HG03159 (cell line): ENCODE measurements around the gene PNPO.

Experiments
- ATAC-seq: cut with Tn5 transposase; IDR thresholded peaks from one replicate; pipeline ENCODE4 v1.9.1; 2021; ENCODE audit warnings: mild to moderate bottlenecking, moderate library complexity; ENCODE audit not compliant: unreplicated experiment

PNPO gene

DNA sequence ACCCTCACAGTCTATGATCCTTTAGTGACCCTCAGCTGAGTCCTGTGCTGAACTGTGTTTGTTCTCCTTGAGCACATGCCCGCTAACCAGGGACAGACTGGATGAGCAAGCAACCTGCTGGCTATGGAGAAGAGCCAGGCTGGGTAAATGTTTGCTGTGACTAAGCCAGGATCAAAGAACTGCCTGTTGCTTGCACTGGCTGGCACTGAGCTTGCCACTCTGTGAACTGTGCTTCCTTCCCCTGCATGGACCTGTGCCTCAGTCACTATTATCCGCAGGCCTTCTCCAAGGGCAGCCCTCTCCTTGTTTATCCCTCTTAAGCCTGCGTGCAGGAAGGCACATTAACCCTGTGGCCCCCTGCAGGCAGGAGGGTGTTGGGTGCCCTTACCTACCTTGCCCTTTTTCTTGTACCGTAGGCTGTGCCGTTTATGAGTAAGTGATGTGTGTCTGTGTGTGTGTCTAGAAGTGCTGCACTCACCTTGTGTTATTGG, 7.4 kb downstream of the PNPO start:
- ATAC-seq = no peak

DNA sequence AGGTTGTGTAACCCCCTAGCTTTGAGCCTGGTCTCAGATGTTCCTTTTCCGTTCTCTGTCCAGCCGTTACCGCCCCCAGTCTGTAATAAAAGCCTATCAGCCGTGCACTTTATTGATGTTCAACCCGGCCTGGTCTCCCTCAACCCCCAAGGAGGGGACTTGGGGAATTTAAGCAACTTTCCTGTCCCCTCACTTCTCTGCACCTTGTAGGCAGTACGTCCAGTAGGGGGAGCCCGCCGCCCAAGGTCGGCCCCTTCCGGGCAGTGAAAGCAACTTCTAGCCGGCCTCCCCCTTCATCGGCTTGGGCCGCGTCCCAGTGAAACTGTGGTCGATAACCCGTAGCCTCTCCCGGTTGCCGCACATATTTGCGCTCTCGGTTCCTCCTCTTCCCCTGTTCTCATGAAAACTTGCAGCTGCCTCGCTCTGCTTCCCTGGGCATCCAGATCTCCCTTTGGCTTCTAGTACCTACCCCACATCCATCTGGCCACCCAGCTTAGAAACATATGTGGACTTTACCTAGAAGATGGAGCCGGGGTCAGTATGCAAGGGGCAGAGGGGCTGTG, 7.9 kb downstream of the PNPO start:
- peak; percentile 51 for ATAC-seq

DNA sequence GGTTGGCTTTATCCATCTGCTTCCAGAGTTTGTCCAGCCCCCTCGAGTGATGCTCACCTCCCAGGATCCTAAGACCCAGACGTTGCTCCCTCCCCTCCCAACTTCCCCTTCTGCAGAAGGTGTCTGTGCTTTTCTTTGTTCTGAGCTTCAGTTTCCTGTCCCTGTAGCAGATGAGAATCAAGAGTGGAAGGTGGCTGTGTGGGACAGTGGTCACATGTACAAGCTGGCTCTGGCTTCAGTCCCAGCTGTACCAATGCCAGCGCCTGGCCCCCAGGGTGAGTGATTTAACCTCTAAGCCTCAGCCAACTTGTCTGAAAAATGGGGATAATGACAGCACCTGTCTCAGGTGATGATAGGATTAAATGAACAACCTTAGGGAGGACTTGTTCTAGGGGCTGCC, 8.6 kb downstream of the PNPO start:
- ATAC-seq = no peak

DNA sequence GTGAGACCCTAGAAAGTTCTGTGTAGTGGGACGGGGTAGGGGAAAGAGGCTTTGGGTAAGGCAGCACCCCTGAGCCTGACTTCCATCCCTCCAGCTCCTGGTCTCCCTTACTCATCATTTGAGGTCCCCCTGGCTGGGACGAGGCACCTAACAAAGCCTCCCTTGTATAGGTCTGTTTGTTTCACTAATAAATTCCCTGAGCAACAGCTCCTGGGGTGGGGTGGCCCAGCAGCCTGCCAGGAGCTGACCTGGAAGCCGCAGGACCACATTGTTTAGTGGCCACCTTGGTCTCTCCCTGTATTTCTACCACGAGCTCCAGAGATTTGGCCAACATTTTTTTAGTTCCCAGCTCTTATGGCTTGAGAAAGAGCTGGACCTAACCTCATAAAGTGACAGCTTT, 9.1 kb downstream of the PNPO start:
- no peak for ATAC-seq

DNA sequence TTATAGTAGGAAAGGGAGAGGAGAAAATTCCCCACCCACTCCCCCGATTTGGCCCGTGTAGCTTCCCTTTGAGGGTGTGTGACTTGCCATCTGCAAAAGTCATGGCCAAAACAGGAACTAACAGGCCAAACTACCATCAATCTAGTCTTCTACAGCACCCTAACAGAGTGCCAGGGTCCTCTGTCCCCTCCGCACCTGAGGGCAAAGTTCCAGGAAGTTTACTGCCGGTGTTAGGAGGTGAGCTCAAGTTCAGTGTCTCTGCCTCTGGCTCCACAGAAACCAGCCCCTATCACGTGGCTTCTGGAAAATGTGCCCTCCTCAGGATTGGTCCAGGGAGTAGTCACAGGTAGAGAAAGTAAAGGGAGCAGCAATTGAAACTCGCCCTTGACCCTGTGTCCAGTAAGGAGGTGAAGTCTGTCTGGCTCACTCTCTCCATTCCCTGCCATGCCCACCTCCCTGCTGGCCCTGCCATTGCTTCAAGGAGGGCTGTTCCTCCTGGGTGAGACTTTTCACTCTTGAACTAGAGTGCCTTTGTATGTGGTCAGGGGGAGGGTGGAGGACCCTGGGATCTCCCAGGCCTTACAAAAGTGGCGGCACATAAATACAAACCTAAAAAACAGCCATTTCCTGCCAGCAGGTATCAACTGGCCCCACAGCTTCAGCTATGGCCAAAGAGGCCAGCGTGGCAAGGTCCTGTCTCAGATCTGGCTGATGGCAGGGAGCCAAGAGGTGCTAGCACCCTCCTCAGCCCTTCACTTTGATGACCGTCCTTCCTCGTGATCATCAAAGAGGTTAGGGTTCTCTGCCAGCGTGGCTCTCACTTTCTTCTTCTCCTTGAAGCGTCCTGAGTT, 11.0 kb downstream of the PNPO start:
- no peak for ATAC-seq

DNA sequence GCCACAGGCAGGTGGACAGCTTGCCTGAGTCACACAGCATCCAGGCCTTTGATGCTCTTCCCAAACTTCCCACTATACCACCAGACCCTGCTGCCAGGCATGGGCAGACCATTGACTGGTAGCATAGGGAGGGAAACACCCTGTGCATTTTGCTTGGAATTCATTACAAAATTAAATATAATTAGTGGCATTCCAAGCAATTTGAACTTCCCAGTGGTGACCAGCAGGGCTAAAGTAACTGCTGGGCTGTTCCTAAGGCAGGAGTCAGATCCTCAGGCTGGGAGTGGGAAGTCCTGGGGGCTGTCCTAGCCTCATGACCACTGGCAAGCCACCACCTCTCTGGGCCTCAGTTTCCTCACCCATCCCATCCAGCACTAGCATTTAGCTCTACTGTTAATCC, 12.5 kb downstream of the PNPO start:
- ATAC-seq = no peak

DNA sequence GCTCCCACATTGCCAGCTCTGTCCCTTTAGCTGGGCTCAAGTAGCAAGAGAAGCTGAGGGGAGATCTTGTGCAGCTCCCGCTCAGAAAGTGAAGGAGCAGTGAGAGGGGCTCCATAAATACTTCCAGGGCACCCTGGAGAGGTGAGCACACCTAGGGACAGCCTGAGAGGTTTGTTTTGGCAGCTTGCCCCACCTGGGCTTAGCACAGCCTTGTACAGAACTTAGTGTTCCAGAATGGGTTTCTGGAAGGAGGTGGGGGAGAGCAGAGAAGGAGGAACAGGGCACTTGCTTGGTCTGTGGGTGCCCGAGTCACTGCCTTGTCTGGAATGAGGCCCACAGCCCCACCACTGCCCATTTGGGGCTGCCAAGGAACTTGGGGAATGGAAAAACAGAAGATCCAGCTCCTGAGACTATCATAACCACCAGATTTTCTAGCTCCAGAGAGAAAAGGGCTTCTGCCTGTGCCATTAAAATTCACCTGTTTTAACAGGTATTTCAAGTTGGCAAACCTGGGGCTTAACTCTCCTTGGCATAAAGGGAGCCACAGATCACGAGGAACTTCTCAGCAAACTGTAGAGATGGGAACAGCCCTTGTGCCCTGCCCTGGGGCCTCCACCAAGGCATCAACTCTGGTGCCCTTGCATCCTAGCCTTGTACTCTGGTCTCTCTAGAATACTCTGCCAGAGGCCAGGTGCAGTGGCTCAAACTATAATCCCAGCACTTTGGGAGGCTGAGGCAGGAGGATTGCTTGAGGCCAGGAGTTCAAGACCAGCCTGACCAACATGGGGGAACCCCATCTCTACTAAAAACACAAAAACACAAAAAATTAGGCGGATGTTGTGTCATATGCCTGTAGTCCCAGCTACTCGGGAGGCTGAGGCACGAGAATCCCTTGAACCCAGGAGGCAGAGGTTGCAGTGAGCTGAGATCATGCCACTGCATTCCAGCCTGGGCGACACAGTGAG, 14.4 kb downstream of the PNPO start:
- ATAC-seq = no peak

DNA sequence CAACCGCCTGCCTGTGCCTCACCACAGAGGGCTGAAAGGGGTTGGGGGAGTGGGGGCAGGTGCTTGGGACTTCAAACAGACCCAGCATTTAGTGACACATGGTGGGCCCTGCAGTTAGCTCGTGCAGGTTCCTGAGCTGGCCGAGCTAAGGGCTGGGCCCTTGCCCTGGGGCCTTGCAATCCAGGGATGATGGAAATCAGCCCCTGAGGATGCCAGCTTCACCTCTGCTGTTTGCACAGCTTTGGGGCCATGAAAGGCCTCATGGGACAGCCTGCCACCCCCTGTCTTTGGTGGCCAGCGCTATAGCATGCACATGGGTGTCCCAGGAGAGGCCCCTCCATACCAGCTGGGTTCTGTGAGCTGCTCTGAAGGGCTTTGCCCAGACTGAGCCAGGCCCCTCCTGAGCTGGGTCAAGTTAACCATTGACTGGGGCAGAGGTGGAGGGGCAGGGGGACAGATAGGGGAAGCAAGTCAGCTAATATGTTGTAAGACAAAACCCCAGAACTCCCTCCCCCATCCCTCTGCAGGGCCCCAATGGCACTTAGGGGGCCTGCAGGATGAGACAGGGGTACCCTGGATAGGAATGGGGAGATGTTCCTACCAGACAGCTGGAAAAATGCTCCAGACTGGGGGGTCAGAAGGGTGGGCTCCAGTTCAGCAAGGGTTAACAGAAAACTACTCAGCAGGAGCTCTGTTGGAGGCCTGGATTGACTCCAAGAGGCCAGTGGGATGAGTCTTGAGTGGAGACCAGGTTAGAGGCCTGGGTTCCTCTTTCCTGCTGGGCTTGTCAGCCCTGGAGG, 15.6 kb downstream of the PNPO start:
- no peak for ATAC-seq

DNA sequence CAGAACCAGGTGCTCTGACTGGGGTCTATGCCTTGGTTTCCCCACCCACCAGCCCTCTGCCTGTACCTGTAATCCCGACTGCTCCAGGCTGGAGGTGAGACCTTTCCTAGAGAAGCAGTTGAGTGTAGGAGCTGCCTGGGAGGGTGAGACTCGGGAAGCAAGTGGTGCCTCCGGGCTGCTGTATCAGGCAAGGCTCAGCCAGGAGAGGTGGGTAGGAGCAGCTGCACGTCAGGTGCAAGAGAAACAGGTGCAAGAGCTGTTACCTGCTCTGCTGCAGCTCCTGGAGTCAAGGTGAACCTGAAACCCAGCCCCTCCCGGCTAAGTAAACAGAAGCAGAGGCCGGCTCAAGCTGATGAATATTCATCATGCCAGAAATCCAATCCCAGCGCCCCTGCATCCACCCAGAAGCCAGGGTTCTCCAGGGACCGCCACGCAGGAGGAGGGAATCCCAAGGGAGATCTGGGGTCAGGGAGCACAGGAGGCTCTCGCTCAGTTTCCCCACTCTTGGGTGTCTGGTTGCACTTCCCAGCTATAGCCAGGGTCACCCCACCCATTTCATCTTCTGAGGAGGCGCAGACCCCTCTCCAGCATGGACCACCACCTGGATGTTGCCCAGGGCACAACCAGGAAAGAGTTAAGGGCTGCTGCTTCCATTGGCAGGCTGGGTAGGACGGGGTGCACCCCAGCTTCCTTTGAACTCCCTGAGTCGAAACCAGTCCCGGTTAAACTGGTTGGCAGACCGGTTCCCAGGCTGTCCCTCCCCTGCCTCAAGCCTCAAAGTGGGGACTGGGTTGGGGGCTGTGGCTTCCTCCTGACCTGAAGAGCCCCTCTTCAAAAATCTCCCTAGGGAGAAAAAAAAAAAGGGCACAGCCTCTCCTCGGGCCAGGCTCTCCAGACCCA, 16.5 kb downstream of the PNPO start, which contains the start of gene PRR15L:
Gene PRR15L, minus strand, starts transcription at position 293 of the 900 bp plus-strand sequence. CDS start 4,649 bp downstream, outside the sequence.
- ATAC-seq = no peak

DNA sequence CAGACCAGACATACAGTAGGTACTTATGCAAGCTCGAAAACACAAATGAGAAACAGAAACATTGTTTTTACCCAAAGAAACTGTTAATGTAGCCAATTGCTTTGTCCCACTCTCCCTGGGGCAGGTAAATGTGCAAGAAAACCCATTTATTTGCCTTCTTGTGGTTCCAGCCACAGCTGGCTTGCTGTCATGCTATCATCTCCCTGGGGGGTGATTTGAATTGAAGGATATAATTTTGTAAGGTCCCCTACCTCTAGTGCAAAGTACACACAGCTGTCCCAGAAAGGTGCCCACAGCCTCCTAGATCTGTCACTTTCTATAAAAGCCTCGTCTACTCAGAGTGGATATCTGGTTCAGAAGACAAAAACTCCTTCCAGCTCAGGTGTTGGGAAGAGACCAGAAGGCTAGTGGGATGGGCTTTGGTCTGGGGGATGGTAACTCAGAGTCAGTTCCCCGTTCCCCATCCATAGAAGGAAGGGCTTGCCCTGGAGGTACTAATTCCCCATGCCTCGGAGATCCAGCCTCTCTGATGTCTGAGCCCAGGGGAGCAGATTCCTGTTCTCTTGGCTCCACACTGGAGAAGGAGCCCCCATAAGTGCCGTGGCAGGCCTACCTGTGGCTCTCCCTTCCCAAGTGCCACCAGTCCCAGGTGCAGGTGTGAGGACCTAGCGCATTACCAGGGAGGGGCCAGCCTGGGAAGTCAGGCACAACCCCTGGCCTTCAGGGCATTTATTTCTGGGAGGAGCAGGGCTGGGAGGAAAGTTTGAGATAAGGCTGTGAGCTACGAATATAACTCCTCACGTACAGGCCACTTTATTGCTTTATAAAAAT, 18.7 kb downstream of the PNPO start:
- ATAC-seq = no peak

DNA sequence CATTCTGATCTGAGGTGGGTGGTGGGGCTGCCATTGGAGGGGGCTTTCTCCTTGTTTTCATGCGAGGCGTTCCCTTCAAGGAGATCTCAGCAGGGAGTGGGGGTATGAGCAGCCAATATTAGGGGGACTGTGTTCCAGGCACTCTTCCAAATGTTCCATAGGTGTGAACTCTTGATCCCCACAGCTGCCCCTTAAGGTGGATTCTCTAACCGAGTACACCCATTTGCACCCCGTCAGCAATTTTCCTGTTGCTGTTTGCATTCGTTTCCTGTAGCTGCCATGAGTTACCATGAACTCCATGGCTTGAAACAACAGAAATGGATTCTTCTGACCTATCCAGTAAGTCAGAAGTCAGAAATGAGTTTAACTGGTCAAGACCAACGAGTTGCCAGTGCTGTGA, 20.0 kb downstream of the PNPO start:
- ATAC-seq = no peak

DNA sequence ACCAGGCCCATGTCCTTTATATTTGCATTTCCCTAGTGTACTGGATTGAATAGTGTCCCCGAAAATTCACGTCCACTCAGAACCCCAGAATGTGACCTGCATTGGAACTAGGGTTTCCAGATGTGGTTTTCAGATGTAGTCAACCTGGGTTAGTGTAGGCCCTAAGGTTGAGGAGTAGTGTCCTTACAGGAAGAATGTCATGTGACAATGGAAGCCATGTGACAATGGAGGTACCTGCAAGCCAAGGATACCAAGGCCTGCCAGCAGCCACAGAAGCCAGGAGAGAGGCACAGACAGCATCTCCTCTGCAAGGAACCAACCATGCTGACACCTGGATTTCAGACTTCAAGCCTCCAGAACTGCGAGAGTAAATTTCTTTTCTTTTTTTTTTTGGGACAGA, 21.5 kb downstream of the PNPO start:
- ATAC-seq = no peak

DNA sequence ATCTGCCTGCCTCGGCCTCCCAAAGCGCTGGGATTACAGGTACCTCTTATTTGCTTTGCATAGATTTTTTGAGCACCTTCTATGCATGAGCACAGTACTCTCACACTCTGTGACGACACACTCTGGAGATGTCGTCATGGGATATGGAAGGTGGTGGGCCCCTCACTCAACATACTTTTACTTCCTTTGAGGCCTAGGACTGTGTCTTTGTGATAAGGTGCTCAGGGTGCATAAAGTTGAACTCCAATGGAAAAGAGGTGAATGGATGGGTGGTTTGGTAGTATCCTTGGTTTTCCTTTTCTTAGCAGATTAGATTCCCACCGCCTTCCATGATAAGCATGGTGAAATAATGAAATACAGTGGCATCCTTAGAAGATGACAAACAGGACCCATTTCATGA, 23.5 kb downstream of the PNPO start:
- ATAC-seq = no peak

DNA sequence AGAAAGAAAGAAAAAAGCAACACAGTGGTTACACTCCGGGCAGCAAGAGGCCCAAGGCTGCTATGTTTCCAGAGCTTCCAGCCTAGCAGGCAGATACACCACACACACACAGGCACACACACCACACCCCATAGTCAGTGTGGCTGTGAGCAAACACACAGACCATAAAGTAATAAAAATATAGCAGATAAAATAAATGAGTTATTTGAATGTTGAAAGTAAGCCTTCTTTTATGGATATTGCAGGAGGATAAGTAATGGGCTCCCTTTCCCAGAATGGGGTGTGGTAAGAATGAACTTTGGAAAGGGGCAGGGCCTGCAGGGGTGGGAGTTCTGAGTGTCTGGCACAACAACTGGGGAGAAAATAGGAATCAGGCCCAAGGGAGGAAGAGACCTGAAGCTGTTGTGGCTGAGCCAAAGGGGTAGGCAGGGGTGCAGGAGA, 24.7 kb downstream of the PNPO start:
- no peak for ATAC-seq

DNA sequence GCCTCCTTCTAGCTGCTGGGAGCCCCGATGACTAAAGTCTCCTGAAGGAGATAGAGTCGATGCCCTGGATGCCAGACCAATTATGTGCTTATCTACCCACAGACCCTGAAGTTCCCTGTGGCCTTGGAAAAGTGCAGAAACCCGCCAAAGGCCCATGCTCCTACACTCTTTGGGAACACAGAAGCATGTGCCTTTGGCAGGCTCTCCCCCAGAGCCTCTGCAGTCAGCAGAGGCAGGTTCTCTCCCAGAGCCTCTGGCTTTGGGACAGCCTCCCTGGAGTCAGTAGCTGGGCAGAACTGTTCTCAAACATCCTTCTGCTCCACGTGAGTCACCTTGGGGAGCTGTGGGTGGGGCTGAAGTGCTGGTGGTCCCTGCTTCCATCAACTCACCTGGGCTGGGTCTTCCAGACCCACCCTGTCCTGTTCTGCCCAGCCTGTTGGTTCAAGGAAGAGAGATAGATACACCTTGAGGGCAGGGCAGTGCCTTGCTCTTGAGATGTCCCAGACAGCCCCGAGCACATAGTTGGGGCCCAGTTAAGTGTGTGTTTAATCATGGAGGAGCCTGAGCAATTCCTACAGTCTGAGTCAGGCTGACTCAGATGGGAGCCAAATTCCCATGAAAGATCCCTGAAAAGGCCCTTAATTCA, 26.4 kb downstream of the PNPO start:
- no peak for ATAC-seq

DNA sequence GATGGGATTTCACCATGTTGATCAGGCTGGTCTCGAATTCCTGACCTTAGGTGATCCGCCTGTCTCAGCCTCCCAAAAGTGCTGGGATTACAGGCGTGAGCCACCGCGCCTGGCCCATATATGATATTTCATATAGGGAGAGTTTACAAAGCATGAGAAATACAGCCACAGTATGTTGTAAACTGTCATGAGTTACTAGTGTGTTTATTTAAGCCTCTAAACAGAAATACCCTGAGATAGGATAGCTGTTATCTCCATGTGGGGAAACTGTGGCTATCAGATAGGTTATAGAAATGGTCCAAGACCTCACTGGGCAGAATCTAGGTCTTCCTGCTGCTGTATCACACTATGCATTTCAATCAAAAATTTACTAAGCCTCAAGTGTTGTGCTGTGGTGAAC, 27.5 kb downstream of the PNPO start:
- ATAC-seq = no peak

DNA sequence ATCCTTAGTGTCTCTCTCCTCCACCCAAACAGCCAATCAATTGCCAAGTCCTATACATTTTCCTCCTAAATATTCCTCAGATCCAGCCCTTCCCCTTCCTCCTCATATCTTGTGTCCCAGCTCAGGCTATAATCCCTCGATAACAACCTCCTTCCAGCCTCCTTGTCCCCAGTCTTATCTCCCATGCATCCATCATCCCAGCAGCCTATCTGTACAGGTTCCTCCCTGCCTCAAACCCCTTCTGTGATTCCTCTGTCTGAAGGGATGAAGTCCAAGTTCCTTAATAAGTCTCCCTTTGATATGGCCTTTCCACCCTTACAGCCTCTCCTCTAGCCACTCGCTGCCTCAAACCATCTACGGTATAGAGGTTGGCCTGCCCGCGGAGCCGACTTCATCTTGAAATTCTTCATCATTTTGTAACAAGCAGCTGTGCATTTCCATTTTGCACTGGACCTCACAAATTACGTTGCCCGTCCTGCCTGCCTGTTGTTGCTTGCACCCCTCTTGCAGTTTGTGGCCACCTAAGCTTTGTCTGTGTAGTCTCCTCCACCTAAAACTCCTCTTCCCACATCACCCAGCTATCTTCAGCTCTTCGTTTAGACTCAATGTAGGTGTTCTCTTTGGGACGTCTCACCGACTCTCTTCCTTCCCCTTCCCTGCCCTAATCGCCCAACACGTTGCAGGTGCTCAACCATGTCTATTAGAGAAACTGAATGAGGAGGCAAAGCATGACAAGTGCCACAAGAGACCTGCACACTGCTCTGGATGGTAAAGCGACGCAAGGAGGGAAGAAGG, 28.8 kb downstream of the PNPO start:
- ATAC-seq = no peak
